ENCODE measurements around the gene SPG7. TPM values are rescaled to one million over a fixed set of nuclear protein-coding genes. Genes with fewer than 3 reads are reported as not detected.
"Not testable (repeated sequence)": the region's sequence is repeated elsewhere in the genome, so short reads cannot be mapped to it uniquely, and the experiment has no call there.

Gene SPG7
- total and polyA plus RNA-seq, 9 of the 15 experiments (the other 6 are each of a cell fraction or from before 2014, with no cell fraction given): 5.8 to 89.1 (median 49.4) TPM

DNA sequence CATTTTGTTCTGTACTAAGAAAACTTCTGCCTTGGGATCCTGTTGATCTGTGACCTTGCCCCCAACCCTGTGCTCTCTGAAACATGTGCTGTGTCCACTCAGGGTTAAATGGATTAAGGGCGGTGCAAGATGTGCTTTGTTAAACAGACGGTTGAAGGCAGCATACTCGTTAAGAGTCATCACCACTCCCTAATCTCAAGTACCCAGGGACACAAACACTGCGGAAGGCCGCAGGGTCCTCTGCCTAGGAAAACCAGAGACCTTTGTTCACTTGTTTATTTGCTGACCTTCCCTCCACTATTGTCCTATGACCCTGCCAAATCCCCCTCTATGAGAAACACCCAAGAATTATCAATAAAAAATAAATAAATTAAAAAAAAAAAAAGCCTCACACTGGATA is 44.9 kb upstream of the SPG7 start:
- H3K27me3 ChIP-seq (ENCODE audit: control insufficient read depth in 2 of 2, insufficient read depth in 2 of 2, low read length in 2 of 2); H3K4me2 ChIP-seq (ENCODE audit: insufficient read depth, low read length); intact Hi-C loops (cut with micrococcal nuclease); ATAC-seq; H2AFZ ChIP-seq (ENCODE audit: low read depth, low read length); H3K4me3 ChIP-seq; DNase-seq (ENCODE audit: extremely low read depth in 1 of 4, low spot score in 3 of 4); CTCF ChIA-PET (ENCODE audit: low intra/inter-chr PET ratio); in situ Hi-C loops (cut with MboI); POLR2A ChIA-PET; H3K9me3 ChIP-seq (replicated peaks; ENCODE audit: control insufficient read depth, insufficient read depth, low read depth, low read length): not testable (repeated sequence)
- TF ChIP-seq TAL1 (IDR thresholded peaks at IDR 0.05) (peak; percentile 42; the same call in 1 of the 2 replicates), DPF2 (IDR thresholded peaks at IDR 0.05) (peak; percentile 45), HDAC2 (IDR thresholded peaks at IDR 0.05) (0 out of 2 replicates have a peak, but pooled peaks have one; percentile 45), ARID1B (IDR thresholded peaks at IDR 0.05) (peak; percentile 62), TCF3 (CRISPR knock-in tag; IDR thresholded peaks at IDR 0.05) (peak; percentile 45), NCOR1 (IDR thresholded peaks at IDR 0.05) (peak; percentile 66; the same call in 1 of the 2 replicates), SMARCE1 (IDR thresholded peaks at IDR 0.05) (peak; percentile 48; the same call in 1 of the 2 replicates), FOXK2 (conservative IDR thresholded peaks at IDR 0.05 in 1 of 2, IDR thresholded peaks at IDR 0.05 in 1 of 2; ENCODE audit: low read depth in 2 of 2) (peak in 1 of 2 experiments; percentile 55; a peak in 1 of 4 replicates), CBFA2T3 (IDR thresholded peaks at IDR 0.05) (peak; percentile 80), HDAC1 (IDR thresholded peaks at IDR 0.05) (peak in 1 of 2 experiments; percentile 65; a peak in 1 of 4 replicates), KDM1A (IDR thresholded peaks at IDR 0.05) (0 out of 4 replicates have a peak, but pooled peaks of 1 of the 2 experiments have one; percentile 19), CC2D1A (IDR thresholded peaks at IDR 0.05) (peak; percentile 20; the same call in 1 of the 2 replicates), CBFA2T2 (conservative IDR thresholded peaks at IDR 0.05) (peak; percentile 68)
- TF ChIP-seq, protein P1, sequence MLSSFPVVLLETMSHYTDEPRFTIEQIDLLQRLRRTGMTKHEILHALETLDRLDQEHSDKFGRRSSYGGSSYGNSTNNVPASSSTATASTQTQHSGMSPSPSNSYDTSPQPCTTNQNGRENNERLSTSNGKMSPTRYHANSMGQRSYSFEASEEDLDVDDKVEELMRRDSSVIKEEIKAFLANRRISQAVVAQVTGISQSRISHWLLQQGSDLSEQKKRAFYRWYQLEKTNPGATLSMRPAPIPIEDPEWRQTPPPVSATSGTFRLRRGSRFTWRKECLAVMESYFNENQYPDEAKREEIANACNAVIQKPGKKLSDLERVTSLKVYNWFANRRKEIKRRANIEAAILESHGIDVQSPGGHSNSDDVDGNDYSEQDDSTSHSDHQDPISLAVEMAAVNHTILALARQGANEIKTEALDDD (IDR thresholded peaks at IDR 0.05): peak; percentile 57; the same call in 1 of the 2 replicates
- TF ChIP-seq, protein P2, sequence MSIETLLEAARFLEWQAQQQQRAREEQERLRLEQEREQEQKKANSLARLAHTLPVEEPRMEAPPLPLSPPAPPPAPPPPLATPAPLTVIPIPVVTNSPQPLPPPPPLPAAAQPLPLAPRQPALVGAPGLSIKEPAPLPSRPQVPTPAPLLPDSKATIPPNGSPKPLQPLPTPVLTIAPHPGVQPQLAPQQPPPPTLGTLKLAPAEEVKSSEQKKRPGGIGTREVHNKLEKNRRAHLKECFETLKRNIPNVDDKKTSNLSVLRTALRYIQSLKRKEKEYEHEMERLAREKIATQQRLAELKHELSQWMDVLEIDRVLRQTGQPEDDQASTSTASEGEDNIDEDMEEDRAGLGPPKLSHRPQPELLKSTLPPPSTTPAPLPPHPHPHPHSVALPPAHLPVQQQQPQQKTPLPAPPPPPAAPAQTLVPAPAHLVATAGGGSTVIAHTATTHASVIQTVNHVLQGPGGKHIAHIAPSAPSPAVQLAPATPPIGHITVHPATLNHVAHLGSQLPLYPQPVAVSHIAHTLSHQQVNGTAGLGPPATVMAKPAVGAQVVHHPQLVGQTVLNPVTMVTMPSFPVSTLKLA (conservative IDR thresholded peaks at IDR 0.05): peak; percentile 64 to 77
- TF ChIP-seq, protein P3, sequence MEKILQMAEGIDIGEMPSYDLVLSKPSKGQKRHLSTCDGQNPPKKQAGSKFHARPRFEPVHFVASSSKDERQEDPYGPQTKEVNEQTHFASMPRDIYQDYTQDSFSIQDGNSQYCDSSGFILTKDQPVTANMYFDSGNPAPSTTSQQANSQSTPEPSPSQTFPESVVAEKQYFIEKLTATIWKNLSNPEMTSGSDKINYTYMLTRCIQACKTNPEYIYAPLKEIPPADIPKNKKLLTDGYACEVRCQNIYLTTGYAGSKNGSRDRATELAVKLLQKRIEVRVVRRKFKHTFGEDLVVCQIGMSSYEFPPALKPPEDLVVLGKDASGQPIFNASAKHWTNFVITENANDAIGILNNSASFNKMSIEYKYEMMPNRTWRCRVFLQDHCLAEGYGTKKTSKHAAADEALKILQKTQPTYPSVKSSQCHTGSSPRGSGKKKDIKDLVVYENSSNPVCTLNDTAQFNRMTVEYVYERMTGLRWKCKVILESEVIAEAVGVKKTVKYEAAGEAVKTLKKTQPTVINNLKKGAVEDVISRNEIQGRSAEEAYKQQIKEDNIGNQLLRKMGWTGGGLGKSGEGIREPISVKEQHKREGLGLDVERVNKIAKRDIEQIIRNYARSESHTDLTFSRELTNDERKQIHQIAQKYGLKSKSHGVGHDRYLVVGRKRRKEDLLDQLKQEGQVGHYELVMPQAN (IDR thresholded peaks at IDR 0.05; ENCODE audit: borderline replicate concordance): peak; percentile 48; the same call in 1 of the 2 replicates
- TF ChIP-seq, protein P4, sequence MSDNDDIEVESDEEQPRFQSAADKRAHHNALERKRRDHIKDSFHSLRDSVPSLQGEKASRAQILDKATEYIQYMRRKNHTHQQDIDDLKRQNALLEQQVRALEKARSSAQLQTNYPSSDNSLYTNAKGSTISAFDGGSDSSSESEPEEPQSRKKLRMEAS (CRISPR knock-in tag; IDR thresholded peaks at IDR 0.05): 0 out of 2 replicates have a peak, but pooled peaks have one; percentile 29
- peak overlapping the region; percentile 76; the same call in 2 of the 3 replicates for H3K27ac ChIP-seq (ENCODE audit: extremely low read depth, low read depth, low read length)
- 0% methylated on average over 1 of the region's 5 CpGs for WGBS (ENCODE audit: insufficient coverage, low coverage, missing lambda C conversion rate)
- 0 out of 4 replicates have a peak overlapping the region, but pooled peaks of 1 of the 2 experiments have one; percentile 35 for H3K9ac ChIP-seq (ENCODE audit: insufficient read depth in 1 of 2, low read depth in 2 of 2, low read length in 2 of 2)
- peaks cover 11 to 31% of the 10 kb centered on the region in 2 experiments; a peak in 4 of 5 replicates for H3K4me1 ChIP-seq (replicated peaks in 1 of 2; ENCODE audit: control insufficient read depth in 2 of 2, insufficient read depth in 2 of 2, low read length in 2 of 2)
- H3K36me3 ChIP-seq (ENCODE audit: control insufficient read depth, insufficient read depth, low read length): peaks cover 22% of the 10 kb centered on the region
- H3K79me2 ChIP-seq (ENCODE audit: control insufficient read depth, insufficient read depth, low read length): peaks cover 92% of the 10 kb centered on the region
- FAIRE-seq: peak; percentile 23
- TSS peak; percentile 34 for BruUV-seq (replicated peaks)
- peaks cover 10% of the 10 kb centered on the region for H3K9me1 ChIP-seq (ENCODE audit: control insufficient read depth, insufficient read depth, low read length)
- peaks cover 57% of the 10 kb centered on the region for H4K20me1 ChIP-seq (replicated peaks; ENCODE audit: control insufficient read depth, insufficient read depth, low read length)
